Measurements from ENCODE around the gene ZNF90.
"Not testable (repeated sequence)": the region's sequence is repeated elsewhere in the genome, so short reads cannot be mapped to it uniquely, and the experiment has no call there.

ZNF90 gene

GRCh38 chr19:20051841-20052768, 25.7 kb upstream of the ZNF90 start:
- Histone ChIP-seq H3K4me2 (ENCODE audit: low read depth, low read length, poor library complexity, severe bottlenecking) (peak overlapping the region; percentile 58), H2AFZ (ENCODE audit: low read depth, low read length, severe bottlenecking) (peak overlapping the region; percentile 97), H3K27ac (ENCODE audit: low read depth, low read length) (no peak overlapping the region)

DNA sequence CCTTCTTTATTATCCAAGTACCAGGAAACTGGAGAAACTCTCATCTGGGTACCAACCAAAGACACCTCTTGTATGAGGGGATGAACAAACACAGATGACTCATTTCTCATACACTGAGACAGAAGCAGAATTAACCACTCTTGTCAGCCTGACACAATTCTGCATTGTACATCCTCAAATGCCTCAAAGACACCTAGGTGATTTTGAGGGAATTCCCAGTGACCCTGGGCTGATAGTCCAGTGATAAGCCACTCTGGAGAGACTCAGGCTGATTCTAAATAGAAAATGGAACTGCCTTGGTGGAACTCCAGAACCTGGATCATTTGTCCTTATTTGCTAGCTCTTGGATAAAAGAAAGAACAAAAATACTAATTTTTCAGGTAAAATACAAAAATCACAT, 19.1 kb upstream of the ZNF90 start:
- H3F3A ChIP-seq (ENCODE audit: insufficient read depth); H3K79me2 ChIP-seq (ENCODE audit: insufficient read depth, low read length); H3K4me2 ChIP-seq (ENCODE audit: low read depth, low read length, poor library complexity, severe bottlenecking); H3K9ac ChIP-seq (ENCODE audit: low read length); H3K9me2 ChIP-seq (replicated peaks; ENCODE audit: insufficient read depth, low read length); H3K9me3 ChIP-seq (ENCODE audit: insufficient read depth, low read length); H3K27ac ChIP-seq (ENCODE audit: low read depth, low read length); H3K4me3 ChIP-seq (ENCODE audit: insufficient read depth, low read length, poor library complexity, severe bottlenecking); H3K36me3 ChIP-seq (ENCODE audit: low read length); H2AFZ ChIP-seq (ENCODE audit: low read depth, low read length, severe bottlenecking); H3K27me3 ChIP-seq (ENCODE audit: low read length); H4K20me1 ChIP-seq (ENCODE audit: low read depth, low read length): not testable (repeated sequence)

More at GRCh38 chr19:20051841-20052768, 25.7 kb upstream of the ZNF90 start:
- Histone ChIP-seq H3K79me2 (ENCODE audit: insufficient read depth, low read length) (no peaks in the 10 kb centered on the region), H4K20me1 (ENCODE audit: low read depth, low read length) (no peaks in the 10 kb centered on the region), H3K9me2 (replicated peaks; ENCODE audit: insufficient read depth, low read length) (no peaks in the 10 kb centered on the region), H3K27me3 (ENCODE audit: low read length) (no peaks in the 10 kb centered on the region), H3K36me3 (ENCODE audit: low read length) (no peaks in the 10 kb centered on the region), H3F3A (ENCODE audit: insufficient read depth) (no peaks in the 10 kb centered on the region), H3K9ac (ENCODE audit: low read length) (peak overlapping the region; percentile 62), H3K9me3 (ENCODE audit: insufficient read depth, low read length) (no peaks in the 10 kb centered on the region), H3K4me3 (ENCODE audit: insufficient read depth, low read length, poor library complexity, severe bottlenecking) (peak overlapping the region; percentile 61)
- TF ChIP-seq, protein P1, sequence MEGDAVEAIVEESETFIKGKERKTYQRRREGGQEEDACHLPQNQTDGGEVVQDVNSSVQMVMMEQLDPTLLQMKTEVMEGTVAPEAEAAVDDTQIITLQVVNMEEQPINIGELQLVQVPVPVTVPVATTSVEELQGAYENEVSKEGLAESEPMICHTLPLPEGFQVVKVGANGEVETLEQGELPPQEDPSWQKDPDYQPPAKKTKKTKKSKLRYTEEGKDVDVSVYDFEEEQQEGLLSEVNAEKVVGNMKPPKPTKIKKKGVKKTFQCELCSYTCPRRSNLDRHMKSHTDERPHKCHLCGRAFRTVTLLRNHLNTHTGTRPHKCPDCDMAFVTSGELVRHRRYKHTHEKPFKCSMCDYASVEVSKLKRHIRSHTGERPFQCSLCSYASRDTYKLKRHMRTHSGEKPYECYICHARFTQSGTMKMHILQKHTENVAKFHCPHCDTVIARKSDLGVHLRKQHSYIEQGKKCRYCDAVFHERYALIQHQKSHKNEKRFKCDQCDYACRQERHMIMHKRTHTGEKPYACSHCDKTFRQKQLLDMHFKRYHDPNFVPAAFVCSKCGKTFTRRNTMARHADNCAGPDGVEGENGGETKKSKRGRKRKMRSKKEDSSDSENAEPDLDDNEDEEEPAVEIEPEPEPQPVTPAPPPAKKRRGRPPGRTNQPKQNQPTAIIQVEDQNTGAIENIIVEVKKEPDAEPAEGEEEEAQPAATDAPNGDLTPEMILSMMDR (IDR thresholded peaks at IDR 0.05; ENCODE audit: insufficient read depth, low read length, poor library complexity, severe bottlenecking) = no peak
- no peak for TF ChIP-seq EZH2phosphoT487 (conservative IDR thresholded peaks at IDR 0.05; ENCODE audit: low read length)

DNA sequence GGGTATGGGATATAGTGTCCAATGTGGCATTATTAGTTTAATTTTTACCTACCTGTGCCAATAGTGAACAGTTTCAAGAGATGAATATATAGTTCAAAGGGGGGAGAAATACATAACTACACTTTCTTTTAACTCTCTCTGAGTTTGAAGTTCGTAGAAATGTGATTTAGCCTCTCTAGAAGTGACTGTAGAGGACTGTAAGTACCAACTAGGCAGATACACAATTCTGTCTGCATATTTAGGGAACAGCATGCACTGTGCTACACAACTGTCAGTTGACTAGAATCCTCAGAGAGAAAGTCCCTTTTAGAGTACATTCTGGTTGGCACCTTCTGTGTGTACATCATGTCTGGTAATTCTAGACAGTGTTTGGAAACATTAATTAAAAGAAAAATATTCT, 17.5 kb upstream of the ZNF90 start:
- Histone ChIP-seq H2AFZ (ENCODE audit: low read depth, low read length, severe bottlenecking) (no peak overlapping the region), H3K9me3 (ENCODE audit: insufficient read depth, low read length) (no peaks in the 10 kb centered on the region), H3K79me2 (ENCODE audit: insufficient read depth, low read length) (no peaks in the 10 kb centered on the region), H3K9ac (ENCODE audit: low read length) (no peak overlapping the region), H3K36me3 (ENCODE audit: low read length) (no peaks in the 10 kb centered on the region), H4K20me1 (ENCODE audit: low read depth, low read length) (no peaks in the 10 kb centered on the region), H3K4me3 (ENCODE audit: insufficient read depth, low read length, poor library complexity, severe bottlenecking) (no peak overlapping the region), H3K9me2 (replicated peaks; ENCODE audit: insufficient read depth, low read length) (no peaks in the 10 kb centered on the region), H3K27me3 (ENCODE audit: low read length) (no peaks in the 10 kb centered on the region), H3K4me2 (ENCODE audit: low read depth, low read length, poor library complexity, severe bottlenecking) (no peak overlapping the region), H3F3A (ENCODE audit: insufficient read depth) (no peaks in the 10 kb centered on the region), H3K27ac (ENCODE audit: low read depth, low read length) (no peak overlapping the region)
- TF ChIP-seq EZH2phosphoT487 (conservative IDR thresholded peaks at IDR 0.05; ENCODE audit: low read length) = no peak
- TF ChIP-seq, protein P1 (IDR thresholded peaks at IDR 0.05; ENCODE audit: insufficient read depth, low read length, poor library complexity, severe bottlenecking) = no peak

- no peaks in the 10 kb centered on the region for H3K36me3 ChIP-seq (ENCODE audit: low read length)
- no peak overlapping the region for H3K4me2 ChIP-seq (ENCODE audit: low read depth, low read length, poor library complexity, severe bottlenecking)
- H3K4me3 ChIP-seq (ENCODE audit: insufficient read depth, low read length, poor library complexity, severe bottlenecking) = no peak overlapping the region
- H3K27me3 ChIP-seq (ENCODE audit: low read length) = no peaks in the 10 kb centered on the region
- H3K79me2 ChIP-seq (ENCODE audit: insufficient read depth, low read length) = no peaks in the 10 kb centered on the region
- TF ChIP-seq EZH2phosphoT487 (conservative IDR thresholded peaks at IDR 0.05; ENCODE audit: low read length) = no peak
- TF ChIP-seq, protein P1 (IDR thresholded peaks at IDR 0.05; ENCODE audit: insufficient read depth, low read length, poor library complexity, severe bottlenecking) = no peak
- no peaks in the 10 kb centered on the region for H4K20me1 ChIP-seq (ENCODE audit: low read depth, low read length)
- H2AFZ ChIP-seq (ENCODE audit: low read depth, low read length, severe bottlenecking) = no peak overlapping the region
- H3F3A ChIP-seq (ENCODE audit: insufficient read depth) = no peaks in the 10 kb centered on the region
- no peak overlapping the region for H3K27ac ChIP-seq (ENCODE audit: low read depth, low read length)
- H3K9ac ChIP-seq (ENCODE audit: low read length) = no peak overlapping the region
- H3K9me3 ChIP-seq (ENCODE audit: insufficient read depth, low read length) = no peaks in the 10 kb centered on the region
- no peaks in the 10 kb centered on the region for H3K9me2 ChIP-seq (replicated peaks; ENCODE audit: insufficient read depth, low read length)
Observed at GRCh38 chr19:20066861-20067260, 10.9 kb upstream of the ZNF90 start.

Data from SU-DHL-6 (cell line).